AG09319 (cell line): ENCODE data around the gene NXNL1.

Experiments used
- DNase-seq: peaks from one replicate; pipeline ENCODE4 v3.0.0-alpha.2; 2010; ENCODE audit warnings: low read depth; ENCODE audit errors: extremely low read depth
- TF ChIP-seq, protein P1 (sequence below): IDR thresholded peaks from 2 replicates; pipeline ENCODE4 v1.5.1; 2011; ENCODE audit warnings: low read depth, mild to moderate bottlenecking, inconsistent platforms, low read length, moderate library complexity

Gene NXNL1

GRCh38 chr19:17471410-17472125 lies 10.8 kb upstream of the NXNL1 start:
- TF ChIP-seq, protein P1, sequence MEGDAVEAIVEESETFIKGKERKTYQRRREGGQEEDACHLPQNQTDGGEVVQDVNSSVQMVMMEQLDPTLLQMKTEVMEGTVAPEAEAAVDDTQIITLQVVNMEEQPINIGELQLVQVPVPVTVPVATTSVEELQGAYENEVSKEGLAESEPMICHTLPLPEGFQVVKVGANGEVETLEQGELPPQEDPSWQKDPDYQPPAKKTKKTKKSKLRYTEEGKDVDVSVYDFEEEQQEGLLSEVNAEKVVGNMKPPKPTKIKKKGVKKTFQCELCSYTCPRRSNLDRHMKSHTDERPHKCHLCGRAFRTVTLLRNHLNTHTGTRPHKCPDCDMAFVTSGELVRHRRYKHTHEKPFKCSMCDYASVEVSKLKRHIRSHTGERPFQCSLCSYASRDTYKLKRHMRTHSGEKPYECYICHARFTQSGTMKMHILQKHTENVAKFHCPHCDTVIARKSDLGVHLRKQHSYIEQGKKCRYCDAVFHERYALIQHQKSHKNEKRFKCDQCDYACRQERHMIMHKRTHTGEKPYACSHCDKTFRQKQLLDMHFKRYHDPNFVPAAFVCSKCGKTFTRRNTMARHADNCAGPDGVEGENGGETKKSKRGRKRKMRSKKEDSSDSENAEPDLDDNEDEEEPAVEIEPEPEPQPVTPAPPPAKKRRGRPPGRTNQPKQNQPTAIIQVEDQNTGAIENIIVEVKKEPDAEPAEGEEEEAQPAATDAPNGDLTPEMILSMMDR, result no peak
- no peak for DNase-seq

DNA sequence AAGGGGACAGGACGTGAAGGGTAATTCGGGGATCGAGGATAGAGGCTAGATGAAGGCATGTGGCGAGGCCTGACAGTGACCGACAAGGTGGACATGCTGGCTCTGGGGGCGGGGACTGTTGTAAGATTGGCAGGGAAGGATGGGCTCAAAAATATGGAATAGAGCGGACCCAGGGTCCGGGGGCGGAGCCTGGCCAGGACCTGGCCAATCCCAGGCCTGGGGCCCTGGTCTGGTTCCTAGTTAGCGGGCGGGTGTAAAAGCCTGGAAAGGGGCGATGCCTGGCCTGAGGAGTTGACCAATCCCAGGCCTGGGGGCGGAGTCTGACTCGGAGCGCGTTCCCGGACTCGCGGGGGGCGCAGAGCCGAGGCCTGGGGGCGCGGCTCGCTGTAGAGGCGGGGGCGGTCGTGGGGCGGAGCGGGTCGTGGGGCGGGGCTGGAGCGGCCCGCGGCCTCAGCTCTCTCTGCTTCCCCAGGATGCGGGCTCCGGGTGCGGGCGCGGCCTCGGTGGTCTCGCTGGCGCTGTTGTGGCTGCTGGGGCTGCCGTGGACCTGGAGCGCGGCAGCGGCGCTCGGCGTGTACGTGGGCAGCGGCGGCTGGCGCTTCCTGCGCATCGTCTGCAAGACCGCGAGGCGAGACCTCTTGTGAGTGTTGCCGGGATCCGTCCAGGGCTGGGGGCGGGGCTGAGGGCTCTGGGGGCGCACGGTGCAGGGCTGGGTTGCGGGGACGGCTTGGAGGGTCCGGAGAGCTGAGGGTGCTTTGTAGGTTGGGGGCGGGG lies 9.5 kb upstream of the NXNL1 start, which contains the start of gene SLC27A1:
TSS of gene SLC27A1 (plus strand) at position 457 of the 774 bp plus-strand sequence. CDS start at position 474, 17 bp downstream.
- DNase-seq, result peak; percentile 98
- TF ChIP-seq, protein P1, result no peak

- DNase-seq, result peak; percentile 91
- TF ChIP-seq, protein P1, result no peak
Observed at GRCh38 chr19:17469481-17470067, 8.8 kb upstream of the NXNL1 start.

DNA sequence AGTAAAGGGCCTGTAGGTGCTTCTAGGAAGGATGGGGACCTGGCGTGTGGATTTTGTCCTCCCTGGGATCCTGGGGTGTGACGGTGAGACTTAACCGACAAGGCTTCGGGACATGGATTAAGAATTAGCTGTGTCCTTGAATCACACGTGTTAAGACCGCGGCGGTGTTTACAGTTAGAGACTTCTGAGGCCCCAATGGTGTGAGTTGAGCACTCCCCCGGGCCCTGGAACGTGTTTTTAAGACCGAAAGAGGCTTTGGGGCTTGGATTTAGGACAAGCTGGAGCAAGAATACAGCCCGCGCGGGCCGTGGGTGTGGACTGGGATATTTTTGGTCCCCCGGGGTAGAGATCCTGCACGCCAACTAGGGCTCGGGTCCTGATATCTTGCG lies 8.4 kb upstream of the NXNL1 start:
- DNase-seq, result no peak
- TF ChIP-seq, protein P1, result no peak

DNA sequence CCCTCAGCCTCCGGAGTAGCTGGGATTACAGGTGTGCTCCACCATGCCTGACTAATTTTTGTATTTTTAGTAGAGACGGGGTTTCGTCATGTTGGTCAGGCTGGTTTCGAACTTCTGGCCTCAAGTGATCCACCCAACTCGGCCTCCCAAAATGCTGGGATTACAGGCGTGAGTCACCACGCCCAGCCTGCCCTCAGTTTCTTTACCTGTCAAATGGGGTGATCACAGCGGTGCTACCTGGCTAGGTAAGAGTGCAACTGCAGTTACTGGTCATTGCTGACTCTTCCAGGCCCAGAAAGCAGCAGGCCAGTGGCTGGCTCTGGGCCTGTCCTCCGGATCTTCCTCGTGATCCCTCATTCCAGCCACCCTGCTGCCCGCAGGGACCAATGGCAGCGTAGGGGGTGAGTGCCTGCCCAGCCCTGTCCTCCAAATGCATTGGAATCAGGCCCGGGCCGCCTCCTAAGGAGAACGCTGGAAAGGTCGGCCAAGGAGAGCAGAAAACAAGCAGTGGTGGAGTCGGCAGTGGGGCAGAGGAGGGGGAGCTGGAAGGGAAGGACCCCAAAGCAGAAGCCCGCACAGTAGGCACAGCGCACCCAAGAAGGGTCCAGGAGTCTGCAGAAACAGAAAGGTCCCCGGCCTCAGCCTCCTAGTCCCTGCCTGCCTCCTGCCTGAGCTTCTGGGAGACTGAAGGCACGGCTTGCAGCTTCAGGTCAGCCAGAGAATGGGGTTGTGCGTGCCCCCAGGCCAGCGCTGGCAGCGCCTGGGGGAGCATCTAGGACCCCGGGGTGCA lies 7.8 kb upstream of the NXNL1 start:
- TF ChIP-seq, protein P1, result no peak
- DNase-seq, result no peak

DNA sequence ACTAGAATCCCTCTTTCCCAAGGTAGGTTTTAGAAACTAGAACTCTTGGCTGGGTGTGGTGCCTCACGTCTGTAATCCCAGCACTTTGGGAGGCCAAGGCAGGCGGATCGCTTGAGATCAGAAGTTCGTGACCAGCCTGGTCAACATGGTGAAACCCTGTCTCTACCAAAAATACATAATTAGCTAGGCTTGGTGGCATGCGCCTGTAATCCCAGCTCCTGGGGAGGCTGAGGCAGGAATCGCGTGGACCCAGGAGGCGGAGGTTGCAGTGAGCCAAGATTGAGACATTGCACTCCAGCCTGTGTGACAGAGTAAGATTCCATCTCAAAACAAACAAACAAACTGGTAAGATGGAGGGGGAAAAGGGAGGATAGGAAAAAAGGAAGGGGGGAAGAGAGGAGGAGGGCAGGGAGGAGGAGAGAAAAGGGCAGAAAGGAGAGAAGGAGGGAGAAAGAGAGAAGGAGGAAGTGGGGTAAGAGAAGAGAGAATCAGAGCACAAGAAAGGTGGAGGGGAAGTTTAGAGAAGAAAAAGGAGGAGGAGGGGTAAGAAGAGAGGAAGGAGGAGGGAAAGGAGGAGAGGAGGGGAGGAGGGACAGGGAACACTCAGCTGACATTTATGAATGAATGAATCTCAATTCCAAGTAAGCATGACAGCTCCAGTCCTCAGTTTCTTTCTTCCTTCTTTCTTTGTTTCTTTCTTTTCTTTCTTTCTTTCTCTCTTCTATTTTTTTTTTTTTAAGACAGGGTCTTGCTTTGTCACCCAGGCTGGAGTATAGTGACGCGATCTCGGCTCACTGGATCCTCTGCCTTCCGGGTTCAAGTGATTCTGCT lies 7.0 kb upstream of the NXNL1 start:
- no peak for DNase-seq
- TF ChIP-seq, protein P1, result no peak
